Stimulated activated CD4-positive, alpha-beta T cell treated with anti-CD3 and anti-CD28 coated beads, Interleukin-12 subunit alpha, Interleukin-12 subunit beta, amount 100 ng/mL, for 48 hours (primary cell): ENCODE measurements around the gene MSANTD3.
"Not testable (repeated sequence)": the region's sequence is repeated elsewhere in the genome, so short reads cannot be mapped to it uniquely, and the experiment has no call there.

Experiments used
- DNase-seq, 3 donors: peaks; one replicate each; pipeline ENCODE4 v3.0.0-alpha.2; 2020; ENCODE audit warnings: low read depth in 2 of 3, low spot score in 1 of 3

The MSANTD3 gene

DNA sequence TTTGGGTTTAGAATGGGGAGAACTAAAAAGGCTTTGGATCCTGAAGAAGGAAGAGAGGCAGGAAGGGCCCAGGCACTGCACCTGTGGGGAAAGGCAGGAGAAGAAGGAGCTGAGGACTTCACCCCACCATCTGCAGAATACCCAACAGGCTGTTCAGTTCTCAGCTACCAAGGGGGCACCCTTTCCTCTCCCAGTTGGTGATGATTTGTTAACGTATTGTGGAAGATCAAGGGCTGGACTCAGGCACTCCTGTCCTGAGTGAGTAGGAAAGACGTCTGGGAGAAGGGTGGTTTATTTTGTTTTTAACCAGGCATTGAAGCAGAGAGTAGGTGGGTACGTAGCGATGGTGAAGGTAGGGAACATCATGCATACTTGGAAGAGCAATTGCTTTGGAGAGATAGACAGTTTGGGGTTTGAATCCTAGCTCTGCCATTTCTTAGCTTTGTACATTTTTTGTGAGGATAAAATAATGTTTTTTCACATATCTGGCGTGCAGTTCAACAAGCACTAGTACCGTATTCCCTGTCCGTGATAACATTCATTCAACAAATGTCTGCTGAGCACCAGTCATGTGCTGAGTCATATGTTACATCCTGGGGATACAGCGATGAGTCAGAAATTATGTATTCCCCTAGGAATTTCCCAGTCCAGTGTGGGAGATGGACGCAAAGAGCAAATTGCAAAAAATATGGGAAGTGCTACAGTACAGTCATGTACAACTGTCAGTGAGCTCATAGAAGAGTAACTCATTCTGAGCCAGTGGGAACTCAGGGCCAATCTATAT lies 2.1 kb downstream of the MSANTD3 start:
- no peak for DNase-seq

DNA sequence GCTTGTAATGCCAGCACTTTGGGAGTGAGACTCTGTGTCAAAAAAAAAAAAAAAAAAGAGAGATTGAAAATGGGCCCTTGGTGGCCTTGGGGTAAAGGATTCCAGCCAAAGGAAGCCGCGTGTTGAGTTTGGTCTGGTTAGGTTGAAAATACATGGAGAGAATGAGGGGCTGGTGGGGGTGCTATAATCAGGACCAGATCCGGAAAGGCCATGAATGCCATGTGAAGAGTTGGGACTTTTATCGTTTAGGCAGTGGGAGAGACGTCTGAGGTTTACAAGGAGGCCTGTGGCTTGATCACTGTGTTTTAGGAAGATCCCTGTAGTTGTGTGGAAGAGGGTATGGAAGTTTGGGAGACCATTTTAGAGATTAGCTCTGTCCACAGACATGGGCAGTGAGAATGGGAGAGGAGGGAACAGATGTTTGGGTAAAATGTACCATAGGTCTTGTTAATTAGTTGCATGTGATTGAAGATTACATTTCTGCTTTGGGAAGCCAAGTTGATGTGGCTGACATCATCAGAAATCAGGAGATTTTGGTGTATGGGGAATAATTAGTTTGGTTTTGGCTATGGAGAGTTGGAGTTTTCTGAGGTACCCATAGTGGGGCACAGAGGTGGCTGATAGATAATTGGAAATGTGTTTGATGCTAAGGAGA lies 3.5 kb downstream of the MSANTD3 start:
- no peak for DNase-seq

DNA sequence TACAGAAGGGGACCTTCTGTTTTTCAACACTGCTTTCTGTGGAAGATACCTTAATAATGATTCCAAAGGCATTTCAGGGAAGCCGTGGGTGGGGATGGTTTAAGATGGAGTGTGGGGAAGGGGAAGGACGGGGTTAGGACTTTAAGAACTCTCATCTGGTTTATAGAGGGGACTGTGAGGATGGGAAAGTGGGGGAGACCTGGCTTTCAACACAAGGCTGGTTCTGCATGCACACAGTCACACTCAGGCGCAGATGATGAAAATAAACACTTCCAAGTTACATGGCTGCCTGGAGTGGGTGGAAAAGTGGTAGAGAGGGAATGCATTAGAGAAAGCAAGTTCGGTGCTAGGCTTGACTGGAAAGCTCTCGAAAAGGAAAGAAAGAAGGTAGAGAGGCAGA lies 4.9 kb downstream of the MSANTD3 start:
- DNase-seq: no peak

DNA sequence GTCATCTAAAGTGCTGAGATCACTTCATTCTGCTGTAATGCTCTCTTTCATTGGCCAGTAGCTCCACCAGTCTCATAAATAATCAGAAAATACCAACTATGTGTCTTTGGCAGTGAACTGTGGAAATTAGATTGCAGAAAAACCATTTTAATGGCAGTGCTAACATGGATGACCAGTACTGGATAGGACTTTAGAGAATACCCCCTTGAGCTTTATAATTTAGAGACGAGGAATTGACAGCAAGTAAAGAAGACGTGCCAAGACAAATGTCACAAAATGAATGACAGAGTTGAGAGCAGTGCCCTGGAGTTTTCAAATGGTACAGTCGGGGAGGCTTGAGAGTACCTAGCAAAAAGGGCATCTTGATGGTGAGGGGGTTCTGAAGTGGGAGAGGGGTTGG lies 5.8 kb downstream of the MSANTD3 start:
- no peak for DNase-seq

DNA sequence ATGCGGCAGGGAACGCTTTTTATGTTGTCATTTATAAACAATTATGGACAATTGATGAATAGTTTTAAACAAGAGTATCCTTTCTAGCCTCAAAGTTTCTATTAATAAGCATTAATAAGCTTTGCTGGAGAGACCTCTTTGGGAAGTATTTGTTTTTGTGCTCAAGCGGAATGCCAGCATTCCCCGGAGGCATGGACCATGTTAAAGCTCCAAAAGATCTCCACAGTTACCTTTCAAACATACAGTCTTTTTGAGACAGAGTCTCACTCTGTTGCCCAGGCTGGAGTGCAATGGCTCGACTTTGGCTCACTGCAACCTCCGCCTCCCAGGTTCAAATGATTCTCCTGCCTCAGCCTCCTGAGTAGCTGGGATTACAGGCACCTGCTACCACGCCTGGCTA lies 9.6 kb downstream of the MSANTD3 start:
- no peak for DNase-seq

DNA sequence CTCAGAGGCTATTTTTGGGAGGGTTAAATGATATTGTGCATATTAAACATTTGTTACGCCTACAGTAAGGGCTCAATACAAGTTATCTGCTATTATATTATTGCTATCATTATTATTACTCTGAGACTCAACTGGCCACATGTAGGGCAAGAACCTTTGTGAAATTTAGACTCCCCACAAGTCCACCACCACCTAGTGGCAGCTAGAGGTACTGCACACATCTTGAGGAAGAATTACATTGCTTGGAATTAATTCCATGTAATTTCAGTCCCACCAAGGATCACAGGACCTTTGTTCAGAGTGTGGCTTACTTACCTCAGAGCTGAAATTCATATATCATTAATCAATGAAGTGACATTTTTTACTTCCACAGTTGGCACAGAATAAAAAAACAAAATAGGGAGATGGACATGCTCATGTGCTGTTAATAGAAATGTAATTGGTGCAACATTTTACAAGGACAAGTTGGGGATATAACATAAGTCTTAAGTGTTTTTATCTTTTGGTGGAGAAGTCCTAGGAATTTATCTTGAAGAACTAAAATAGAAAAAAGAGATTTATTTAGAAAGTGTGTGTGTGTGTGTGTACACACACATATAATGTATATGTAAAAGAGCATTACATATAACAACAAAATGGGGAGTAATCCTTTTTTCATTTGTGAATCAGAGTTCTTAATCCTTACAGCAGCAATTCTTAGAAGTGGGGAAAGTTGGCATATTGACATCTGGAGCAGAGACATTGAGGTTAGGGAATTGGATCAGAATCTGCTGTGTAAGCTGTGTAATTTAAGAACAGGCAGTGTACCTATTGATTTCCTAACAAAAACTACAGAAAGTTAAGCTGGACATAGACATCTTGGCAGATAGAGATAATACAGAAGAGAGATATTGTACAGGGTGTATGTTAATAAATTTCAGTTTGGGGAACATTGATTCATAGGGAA lies 11.2 kb downstream of the MSANTD3 start:
- DNase-seq: peak; percentile 30 to 76 (median 56)

DNA sequence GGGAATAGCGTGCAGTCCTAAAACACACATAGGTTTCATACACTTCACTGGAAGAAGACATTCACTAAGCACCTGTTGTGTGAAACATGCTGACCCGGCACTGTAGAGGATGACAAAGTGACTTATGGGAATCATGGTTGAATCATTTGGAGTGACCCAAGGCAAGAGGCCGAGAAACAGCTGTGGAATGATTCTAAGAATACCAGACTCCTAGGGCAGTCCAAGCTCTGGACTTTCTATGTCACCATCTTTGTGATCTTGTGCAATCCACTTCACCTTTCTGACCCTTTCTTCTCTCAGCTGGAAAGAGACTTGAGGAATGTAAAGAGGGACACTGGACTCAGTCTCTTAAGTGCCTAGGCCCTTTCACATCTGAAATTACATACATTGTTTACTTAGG lies 13.1 kb downstream of the MSANTD3 start:
- no peak for DNase-seq

DNA sequence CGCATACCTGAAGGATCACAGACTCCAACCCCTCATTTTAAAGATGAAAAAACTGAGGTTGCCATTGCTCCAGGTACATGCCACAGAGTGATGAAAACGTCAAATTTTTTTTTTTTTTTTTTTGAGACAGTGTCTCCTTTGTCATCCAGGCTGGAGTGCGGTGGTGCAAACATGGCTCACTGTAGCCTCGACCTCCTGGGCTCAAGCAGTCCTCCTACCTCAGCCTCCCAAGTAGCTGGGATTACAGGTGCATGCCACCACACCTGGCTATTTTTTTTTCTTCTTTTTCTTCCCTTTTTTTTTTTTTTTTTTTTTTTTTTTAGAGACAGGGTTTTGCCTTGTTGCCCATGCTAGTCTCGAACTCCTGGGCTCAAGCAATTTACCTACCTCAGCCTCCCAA lies 13.5 kb downstream of the MSANTD3 start:
- DNase-seq: not testable (repeated sequence)

DNA sequence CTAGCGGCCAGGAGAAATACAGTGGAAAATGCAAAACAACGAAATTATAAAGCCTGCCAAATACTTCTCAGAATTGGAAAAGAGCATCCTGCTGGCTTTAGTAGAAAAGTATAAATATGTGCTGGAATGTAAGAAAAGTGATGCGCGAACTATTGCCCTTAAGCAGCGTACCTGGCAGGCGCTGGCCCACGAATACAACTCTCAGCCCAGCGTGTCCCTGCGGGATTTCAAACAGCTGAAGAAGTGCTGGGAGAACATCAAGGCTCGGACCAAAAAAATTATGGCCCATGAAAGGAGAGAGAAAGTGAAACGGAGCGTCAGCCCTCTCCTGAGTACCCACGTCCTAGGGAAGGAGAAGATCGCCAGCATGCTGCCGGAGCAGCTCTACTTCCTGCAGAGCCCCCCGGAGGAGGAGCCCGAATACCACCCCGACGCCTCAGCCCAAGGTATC lies 15.0 kb downstream of the MSANTD3 start:
- no peak for DNase-seq

DNA sequence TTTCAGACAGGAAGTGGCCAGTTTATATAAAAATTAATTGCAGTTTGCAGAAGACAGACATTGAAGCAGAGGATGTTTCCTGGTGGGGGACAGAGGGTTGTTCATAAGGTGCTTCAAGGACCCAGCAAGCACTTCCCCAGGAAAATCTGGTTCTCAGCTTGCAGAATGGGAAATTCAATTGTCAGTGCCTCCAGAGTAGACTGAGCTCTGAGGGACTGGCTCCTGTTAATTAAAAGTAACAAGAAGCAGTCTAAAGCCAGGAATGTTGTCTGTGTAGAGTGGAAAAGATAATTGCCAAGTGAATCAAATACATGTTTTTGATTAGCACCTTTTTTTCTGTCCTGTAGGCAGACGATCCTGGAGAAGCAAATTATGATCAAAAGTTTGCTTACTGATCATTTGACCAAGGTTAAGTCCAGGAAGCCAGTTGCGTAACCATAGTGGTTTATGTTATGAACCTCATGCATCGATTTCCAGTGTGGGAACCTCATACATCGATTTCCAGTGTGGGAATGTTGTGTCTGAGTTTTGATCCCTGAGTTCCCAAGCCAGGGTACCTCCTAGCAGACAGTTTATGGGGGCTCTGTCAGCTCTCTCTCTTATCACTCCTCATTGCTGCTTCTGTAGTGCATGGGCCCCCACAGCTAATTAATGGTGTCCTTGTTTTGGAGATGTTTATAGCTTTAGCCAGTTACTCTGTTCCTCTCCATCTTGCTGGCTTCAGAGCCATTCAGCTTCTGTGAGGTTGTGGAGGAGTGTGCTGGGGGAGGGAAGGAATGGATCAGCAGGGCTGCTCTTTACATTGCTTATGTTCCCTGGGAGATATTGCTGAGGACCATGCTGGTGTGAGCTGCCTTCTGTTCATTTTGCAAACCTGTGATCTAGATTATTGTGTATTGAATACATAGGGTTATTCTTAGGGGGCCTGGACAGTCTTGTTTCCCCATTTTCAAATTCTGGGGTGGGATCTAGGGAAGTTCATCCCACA lies 17.1 kb downstream of the MSANTD3 start:
- no peak for DNase-seq

DNA sequence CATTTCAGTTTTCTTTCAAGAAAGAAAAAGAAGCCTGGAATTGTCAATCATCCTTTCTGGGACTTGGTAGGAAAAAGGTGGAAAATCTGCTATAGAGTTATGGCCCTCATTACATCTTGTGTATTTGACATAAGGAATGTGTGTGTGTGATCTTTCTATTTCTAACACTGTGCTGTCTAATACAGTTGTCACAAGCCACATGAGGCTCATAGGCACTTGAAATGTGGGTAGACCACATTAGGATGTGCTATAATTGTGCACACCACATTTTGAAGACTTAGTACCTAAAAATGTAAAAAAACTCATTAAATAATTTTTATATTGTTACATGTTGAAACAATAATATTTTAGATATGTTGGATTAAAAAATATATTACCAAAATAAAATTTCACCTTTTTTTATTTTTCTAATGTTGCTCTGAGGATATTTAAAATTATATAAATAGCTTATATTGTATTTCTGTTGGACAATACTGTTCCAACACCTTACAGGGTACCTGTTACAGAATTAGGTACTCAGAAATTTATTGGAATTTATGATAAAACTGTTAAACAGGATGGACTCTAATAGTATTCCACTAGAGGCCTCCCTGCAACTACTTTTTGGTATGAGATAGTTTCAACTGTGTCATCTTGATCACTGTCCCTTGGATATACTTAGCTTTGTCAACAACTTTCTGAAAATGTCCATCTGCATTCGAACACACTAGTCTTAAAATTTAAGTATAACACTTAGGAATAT lies 18.4 kb downstream of the MSANTD3 start:
- no peak for DNase-seq

DNA sequence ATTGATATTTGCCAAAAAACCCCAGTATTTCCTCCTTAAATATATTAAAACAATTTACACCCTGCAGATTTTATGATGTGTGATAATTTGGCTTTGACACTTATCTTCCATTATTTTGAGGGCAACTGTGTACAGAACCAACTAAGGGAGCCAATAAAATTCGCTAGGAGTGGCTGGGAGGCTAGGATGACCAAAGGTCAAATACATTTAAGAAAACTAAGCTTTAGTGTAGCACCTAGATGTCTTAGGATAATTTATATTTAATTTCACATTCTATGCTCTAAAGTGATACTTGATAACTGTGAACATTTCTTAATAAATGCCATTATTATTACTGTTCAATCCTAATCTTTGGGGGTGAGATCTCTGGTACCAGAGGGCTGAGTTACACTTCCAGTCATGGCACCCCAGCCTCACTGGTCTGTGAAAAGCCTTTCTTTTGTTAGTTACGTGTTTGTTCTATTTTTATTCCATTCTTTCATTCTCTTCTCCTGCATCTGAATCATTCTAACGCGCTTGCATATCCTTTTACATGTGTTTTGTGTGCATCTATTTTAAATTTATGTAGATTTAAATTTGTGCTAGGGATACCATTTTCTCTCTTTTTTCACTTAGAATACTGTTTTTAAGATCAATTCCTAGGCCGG lies 19.1 kb downstream of the MSANTD3 start:
- DNase-seq: no peak

DNA sequence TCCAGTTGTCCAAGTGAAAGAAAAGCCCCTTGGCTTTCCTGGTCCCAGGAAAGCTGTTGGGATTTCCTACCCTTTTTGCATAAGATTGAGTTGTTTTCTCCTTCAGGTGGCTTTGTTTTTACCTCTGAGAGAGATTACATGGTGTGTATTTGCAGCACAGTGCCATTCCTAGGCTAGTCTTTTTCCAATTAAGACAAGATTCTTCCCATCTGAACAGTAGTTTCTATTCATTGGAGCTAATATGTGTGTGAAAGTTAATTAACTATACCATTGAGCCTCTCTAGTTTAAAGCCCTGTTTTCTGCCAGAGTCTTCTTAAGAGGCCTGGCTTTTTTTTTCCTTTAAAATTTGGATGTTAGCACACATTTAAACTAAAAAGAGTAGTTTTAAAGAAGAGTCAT lies 20.1 kb downstream of the MSANTD3 start:
- DNase-seq: no peak

DNA sequence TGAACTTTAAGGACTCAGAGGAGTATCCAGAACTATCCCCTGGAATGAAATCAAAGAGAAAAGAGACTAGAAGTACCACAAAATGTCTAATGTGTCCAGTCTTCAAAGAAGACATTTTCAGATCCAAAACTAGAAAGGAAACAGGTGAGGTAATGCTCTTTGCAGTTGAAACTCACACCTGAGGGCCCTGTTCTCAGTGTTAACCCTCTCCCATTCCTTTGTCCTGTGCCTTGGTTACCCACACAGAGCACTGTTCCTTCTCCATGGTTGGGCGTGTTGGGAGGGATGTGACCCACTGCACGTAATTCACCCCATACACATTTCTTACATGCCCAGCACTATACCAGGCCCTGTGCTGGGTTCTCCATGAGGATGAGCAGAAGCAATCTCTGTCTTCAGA lies 21.3 kb downstream of the MSANTD3 start:
- DNase-seq: no peak

DNA sequence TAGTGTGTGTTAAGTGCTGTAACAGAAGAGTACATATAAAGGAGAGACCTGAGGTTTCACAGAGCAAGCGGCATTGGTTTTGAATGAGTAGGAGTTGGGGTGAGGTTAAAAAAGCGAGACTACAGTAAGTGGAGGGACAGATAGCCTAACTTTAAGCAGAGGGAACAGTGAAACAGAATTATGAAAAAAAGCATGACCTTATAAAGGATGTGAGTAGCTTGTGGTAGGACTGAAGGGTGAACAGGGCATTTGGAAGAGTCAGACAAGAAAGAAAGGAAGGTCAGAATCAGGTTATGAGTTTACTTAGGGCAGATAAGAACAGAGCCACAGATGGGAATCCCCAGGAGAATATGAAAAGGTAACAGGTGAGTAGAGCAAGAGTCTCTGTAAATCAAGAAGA lies 22.5 kb downstream of the MSANTD3 start:
- no peak for DNase-seq

DNA sequence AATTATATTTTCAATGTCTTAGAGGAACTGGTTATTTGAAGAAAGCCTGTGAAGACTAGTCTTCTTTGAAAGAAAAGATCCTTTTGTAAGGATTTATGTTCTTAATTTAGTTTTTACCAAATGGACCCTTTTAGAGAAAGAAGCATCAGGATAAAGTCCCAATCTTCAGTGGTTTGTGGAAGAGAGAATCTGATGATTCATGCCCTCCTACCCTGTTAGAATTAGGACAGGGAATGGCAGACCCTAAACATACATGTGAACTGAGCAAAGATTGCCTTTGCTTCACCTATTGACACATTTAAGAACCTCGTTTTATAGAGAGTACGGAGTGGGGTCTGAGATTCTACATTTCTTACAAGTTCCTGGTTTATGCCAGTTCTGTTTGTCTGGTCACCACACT lies 26.0 kb downstream of the MSANTD3 start:
- DNase-seq: no peak

DNA sequence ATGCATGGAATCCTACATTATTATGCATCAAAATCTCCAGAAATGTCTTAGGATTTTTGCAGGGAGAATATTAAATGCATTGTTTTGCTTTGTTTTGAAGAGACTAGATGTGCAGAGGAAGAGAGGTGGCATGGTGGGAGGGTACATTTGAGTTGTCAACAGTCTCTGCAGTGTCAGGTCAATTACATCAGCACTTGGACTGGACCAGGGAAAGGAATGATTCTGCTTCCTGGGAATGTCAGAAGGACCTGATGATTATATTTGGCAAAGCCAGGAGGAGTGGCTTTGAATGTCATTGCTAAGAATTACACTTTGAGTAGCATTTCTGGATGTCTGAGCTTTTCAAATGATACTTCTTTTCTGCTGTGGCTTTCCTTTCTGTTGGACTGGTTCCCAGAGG lies 28.5 kb downstream of the MSANTD3 start:
- DNase-seq: no peak

DNA sequence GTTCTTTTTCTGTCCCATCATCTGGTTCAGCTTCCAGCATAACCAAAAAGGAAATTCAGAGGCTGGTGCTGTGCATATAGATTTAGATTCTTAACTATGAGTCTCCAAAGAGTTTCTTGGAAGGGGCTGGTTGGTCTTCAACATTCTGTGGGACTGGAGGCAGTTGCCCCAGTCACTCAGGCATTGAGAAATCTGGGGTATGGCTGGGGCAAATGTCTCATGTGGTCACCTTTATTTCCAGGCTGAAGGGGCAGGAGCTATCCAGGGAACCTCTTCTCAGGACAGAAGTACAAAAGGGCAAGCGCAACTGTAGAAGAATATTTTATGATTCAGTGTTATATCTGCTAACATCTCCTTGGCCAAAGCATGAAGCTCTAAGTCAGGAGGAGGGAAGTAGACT lies 30.6 kb downstream of the MSANTD3 start:
- DNase-seq: no peak

DNA sequence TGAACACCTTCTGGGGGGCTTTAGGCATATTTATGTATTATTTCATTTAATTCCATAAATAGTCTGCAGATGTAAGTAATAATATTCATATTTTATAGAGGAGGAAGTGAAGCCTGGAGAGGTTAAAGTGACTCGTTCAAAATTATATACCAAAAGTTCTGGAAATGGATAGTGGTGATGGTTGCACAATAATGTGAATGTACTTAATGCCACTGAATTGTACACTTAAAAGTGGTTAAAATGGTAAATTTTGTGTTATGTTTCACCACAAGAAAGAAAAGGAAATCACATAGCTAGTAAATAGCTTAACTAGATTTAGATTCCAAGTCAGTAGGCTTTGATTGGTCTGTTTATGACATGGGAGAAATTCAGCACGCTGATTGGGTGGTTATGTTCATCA lies 33.0 kb downstream of the MSANTD3 start:
- DNase-seq: no peak
